CD4-positive, alpha-beta T cell (primary cell): ENCODE results near the gene RAB3B. TPM values are rescaled to one million over a fixed set of nuclear protein-coding genes. Genes with fewer than 3 reads are reported as not detected.

Experiments
- ATAC-seq: fragments of 200-7000 bp; cut with Tn5 transposase; one replicate; pipeline ENCODE4 v1.10.0; 2022; ENCODE audit warnings: mild to moderate bottlenecking; ENCODE audit not compliant: poor library complexity
- CTCF ChIA-PET: fragments of 350-600 bp; sonication (Branson Sonifier 250); formaldehyde crosslinking; loops from one replicate; lab custom pipeline; 2021; ENCODE audit warnings: antibody characterized with exemption, inconsistent platforms; lab: Charles Lee
- POLR2A ChIA-PET: fragments of 350-600 bp; sonication (Branson Sonifier 250); formaldehyde crosslinking; loops from one replicate; lab custom pipeline; 2021; ENCODE audit warnings: antibody characterized with exemption, inconsistent platforms; lab: Charles Lee
- DNase-seq, 14 experiments: peaks; one replicate each; pipeline ENCODE4 v3.0.0-alpha.2; 2013 to 2020; ENCODE audit warnings: mixed read lengths in 2 of 14
- H3K27ac ChIP-seq, 2 donors: one replicate each; pipeline versions ENCODE4 v1.5.1 to v1.7.0; 2013; ENCODE audit warnings: low read length in 2 of 2, low read depth in 1 of 2, mild to moderate bottlenecking in 1 of 2
- H3K27me3 ChIP-seq, 2 experiments: 1 replicate in 1 of 2; 2 replicates in 1 of 2; pipeline versions ENCODE4 v1.6.1 to v1.7.0; 2013; ENCODE audit warnings: low read length in 2 of 2, control low read depth in 1 of 2, mild to moderate bottlenecking in 1 of 2, moderate library complexity in 1 of 2; ENCODE audit not compliant: insufficient read depth in 2 of 2, control insufficient read depth in 1 of 2
- H3K36me3 ChIP-seq: one replicate; pipeline ENCODE4 v1.6.1; 2013; ENCODE audit warnings: low read length, control low read depth; ENCODE audit not compliant: insufficient read depth
- H3K4me1 ChIP-seq: one replicate; pipeline ENCODE4 v1.6.1; 2013; ENCODE audit warnings: low read length, control low read depth; ENCODE audit not compliant: insufficient read depth
- H3K4me3 ChIP-seq: one replicate; pipeline ENCODE4 v1.5.1; 2013; ENCODE audit warnings: mild to moderate bottlenecking, low read length, moderate library complexity
- H3K9me3 ChIP-seq, 2 experiments: 1 replicate in 1 of 2; 2 replicates in 1 of 2; pipeline versions ENCODE4 v1.6.1 to v1.7.0; 2013; ENCODE audit warnings: low read length in 2 of 2, mild to moderate bottlenecking in 2 of 2, control low read depth in 1 of 2, moderate library complexity in 1 of 2; ENCODE audit not compliant: control insufficient read depth in 1 of 2, insufficient read depth in 1 of 2
- H3K27ac Mint-ChIP-seq: one replicate; pipeline ENCODE4 v1.8.0; 2020; ENCODE audit warnings: mixed read lengths
- H3K27me3 Mint-ChIP-seq: one replicate; pipeline ENCODE4 v1.8.0; 2021; ENCODE audit warnings: mixed read lengths
- H3K36me3 Mint-ChIP-seq: one replicate; pipeline ENCODE4 v1.8.0; 2021; ENCODE audit warnings: low read depth, mixed read lengths
- H3K4me1 Mint-ChIP-seq: one replicate; pipeline ENCODE4 v1.8.0; 2021; ENCODE audit warnings: low read depth, mixed read lengths
- H3K4me3 Mint-ChIP-seq: one replicate; pipeline ENCODE4 v1.8.0; 2020; ENCODE audit warnings: mild to moderate bottlenecking, mixed read lengths
- H3K9me3 Mint-ChIP-seq: one replicate; pipeline ENCODE4 v1.8.0; 2020; ENCODE audit warnings: mixed read lengths
- intact Hi-C, 2 experiments: fragments of 100-400 bp; cut with DNase I in 1 of 2; cut with micrococcal nuclease in 1 of 2; formaldehyde crosslinking; loops; one replicate each; pipeline versions ENCODE4 v1.15.1 to v1.9.0; 2023 to 2025; cut with DNase I, micrococcal nuclease
- total RNA-seq, 174 experiments: library from RNA in 2 of 174; stranded (reverse) in 2 of 174; gene quantifications; one replicate each; pipeline ENCODE4 v1.2.3 and lab custom pipeline; 2021 to 2026
- TF ChIP-seq, protein P1 (sequence below): fragments of 200-600 bp; IDR thresholded peaks from one replicate; pipeline ENCODE4 v1.8.0; 2022; ENCODE audit warnings: antibody characterized with exemption, mild to moderate bottlenecking

RAB3B gene
- total RNA-seq, 2 experiments from 2014 or later: not detected

DNA sequence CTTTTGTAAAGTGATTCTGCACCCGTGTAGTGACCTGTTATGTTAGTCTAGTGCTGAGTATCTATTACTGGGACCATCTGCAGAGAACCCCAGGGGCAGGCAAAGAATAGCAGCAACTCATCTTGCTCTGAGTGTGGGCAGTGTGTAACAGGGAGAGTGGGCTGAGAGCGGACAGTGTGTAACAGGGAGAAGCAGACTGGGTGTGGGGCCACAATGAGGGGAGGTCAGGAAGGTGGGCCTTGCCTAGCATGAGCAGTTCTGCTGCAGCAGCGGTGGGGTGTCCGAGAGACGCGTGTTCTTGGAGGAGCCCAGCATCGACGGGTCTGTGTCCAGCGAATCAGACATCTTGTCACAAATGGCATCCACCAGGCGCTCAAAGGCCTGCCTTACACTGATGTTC lies 70.8 kb downstream of the RAB3B start:
- TF ChIP-seq, protein P1, sequence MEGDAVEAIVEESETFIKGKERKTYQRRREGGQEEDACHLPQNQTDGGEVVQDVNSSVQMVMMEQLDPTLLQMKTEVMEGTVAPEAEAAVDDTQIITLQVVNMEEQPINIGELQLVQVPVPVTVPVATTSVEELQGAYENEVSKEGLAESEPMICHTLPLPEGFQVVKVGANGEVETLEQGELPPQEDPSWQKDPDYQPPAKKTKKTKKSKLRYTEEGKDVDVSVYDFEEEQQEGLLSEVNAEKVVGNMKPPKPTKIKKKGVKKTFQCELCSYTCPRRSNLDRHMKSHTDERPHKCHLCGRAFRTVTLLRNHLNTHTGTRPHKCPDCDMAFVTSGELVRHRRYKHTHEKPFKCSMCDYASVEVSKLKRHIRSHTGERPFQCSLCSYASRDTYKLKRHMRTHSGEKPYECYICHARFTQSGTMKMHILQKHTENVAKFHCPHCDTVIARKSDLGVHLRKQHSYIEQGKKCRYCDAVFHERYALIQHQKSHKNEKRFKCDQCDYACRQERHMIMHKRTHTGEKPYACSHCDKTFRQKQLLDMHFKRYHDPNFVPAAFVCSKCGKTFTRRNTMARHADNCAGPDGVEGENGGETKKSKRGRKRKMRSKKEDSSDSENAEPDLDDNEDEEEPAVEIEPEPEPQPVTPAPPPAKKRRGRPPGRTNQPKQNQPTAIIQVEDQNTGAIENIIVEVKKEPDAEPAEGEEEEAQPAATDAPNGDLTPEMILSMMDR: no peak
- H3K4me3 ChIP-seq: no peak overlapping the region
- POLR2A ChIA-PET: no interaction called here
- no peak overlapping the region for H3K27ac Mint-ChIP-seq
- no peaks in the 10 kb centered on the region for H3K36me3 ChIP-seq
- no peaks in the 10 kb centered on the region for H3K4me1 Mint-ChIP-seq
- H3K27ac ChIP-seq: no peak overlapping the region
- ATAC-seq (no peak), DNase-seq (no peak)
- no peaks in the 10 kb centered on the region for H3K36me3 Mint-ChIP-seq
- H3K9me3 Mint-ChIP-seq: no peaks in the 10 kb centered on the region
- H3K4me1 ChIP-seq: no peaks in the 10 kb centered on the region
- intact Hi-C loops: no loop called here
- no peak overlapping the region for H3K4me3 Mint-ChIP-seq
- H3K9me3 ChIP-seq: no peaks in the 10 kb centered on the region
- CTCF ChIA-PET: no interaction called here
- H3K27me3 Mint-ChIP-seq: peaks cover 45% of the 10 kb centered on the region
- peaks cover 4 to 8% of the 10 kb centered on the region in 2 experiments for H3K27me3 ChIP-seq

DNA sequence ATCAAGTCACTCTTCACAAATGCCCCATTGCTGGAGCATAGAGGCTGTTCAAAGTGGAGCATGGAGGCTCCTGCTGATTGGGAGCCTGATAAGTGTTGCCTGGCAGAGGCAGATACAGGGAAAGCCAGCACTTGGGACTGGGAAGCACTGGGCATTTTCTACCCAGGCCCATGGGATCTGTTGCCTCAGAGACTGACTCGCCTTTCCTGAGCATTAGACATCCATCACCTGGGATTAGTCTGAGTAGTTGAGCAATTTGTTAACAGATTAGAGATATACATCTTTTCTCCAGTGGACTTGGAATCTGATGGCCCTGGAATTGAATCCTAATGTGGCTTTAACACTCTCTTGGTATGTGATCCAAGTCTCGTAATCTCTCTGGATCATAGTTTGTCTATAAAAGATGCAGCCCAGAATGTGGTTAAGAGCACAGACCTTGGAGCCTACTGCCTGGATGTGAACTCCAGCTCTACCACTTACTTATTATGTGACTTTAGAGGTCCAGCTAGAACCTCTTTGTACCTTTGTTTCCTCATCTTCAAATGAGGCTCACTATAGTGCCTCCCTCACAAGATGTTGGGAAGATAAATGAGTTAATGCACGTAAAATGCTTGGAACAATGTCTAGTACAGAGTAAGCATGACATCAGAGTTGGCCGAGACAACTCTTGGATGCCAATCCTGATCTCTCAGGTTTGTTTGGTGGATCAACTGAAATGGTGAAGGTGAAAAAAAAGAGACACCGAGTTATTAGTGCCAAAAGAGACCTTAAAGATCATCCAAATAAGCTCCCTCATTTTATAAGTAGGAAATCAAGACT lies 73.7 kb downstream of the RAB3B start:
- no peaks in the 10 kb centered on the region for H3K4me1 Mint-ChIP-seq
- Histone ChIP-seq H3K9me3 (no peaks in the 10 kb centered on the region), H3K27ac (no peak overlapping the region), H3K36me3 (no peaks in the 10 kb centered on the region), H3K27me3 (peaks cover 0 to 8% of the 10 kb centered on the region in 2 experiments), H3K4me3 (no peak overlapping the region), H3K4me1 (no peaks in the 10 kb centered on the region)
- intact Hi-C loops: no loop called here
- peaks cover 55% of the 10 kb centered on the region for H3K27me3 Mint-ChIP-seq
- ChIA-PET POLR2A (no interaction called here), CTCF (no interaction called here)
- H3K4me3 Mint-ChIP-seq: no peak overlapping the region
- H3K36me3 Mint-ChIP-seq: no peaks in the 10 kb centered on the region
- no peak for ATAC-seq
- DNase-seq: no peak
- no peak overlapping the region for H3K27ac Mint-ChIP-seq
- H3K9me3 Mint-ChIP-seq: no peaks in the 10 kb centered on the region
- TF ChIP-seq, protein P1: no peak

DNA sequence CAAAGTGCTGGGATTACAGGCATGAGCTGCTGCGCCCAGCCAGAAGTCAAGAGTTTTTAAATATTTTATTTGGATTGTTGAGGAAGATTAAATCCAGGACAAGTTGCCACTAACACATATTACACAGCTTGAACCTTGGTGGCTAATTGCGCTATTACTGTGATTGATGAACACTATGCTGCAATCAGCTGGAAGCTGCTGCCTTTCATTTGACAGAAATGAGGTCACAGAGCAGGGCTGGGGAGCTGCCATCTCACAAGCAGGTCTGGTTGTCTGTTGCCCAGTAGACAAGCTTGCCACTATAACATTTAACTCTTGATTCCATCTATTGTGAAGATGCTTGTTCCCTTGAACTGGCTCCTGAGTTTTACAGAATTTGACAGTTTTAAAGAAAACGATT lies 74.5 kb downstream of the RAB3B start:
- Mint-ChIP-seq H3K4me3 (no peak overlapping the region), H3K36me3 (no peaks in the 10 kb centered on the region), H3K27me3 (peaks cover 57% of the 10 kb centered on the region), H3K9me3 (no peaks in the 10 kb centered on the region), H3K27ac (no peak overlapping the region), H3K4me1 (no peaks in the 10 kb centered on the region)
- intact Hi-C loops: no loop called here
- ChIA-PET POLR2A (no interaction called here), CTCF (no interaction called here)
- Histone ChIP-seq H3K27me3 (peaks cover 0 to 8% of the 10 kb centered on the region in 2 experiments), H3K27ac (no peak overlapping the region), H3K4me1 (no peaks in the 10 kb centered on the region), H3K4me3 (no peak overlapping the region), H3K9me3 (no peaks in the 10 kb centered on the region), H3K36me3 (no peaks in the 10 kb centered on the region)
- no peak for DNase-seq
- no peak for ATAC-seq
- TF ChIP-seq, protein P1: no peak
